Skeletal muscle tissue (tissue), 4 donors: Measurements from ENCODE around the gene AHRR. TPM values are rescaled to one million over a fixed set of nuclear protein-coding genes. Genes with fewer than 3 reads are reported as not detected.
"Not testable (repeated sequence)": the region's sequence is repeated elsewhere in the genome, so short reads cannot be mapped to it uniquely, and the experiment has no call there.

Experiments
- H3K27ac ChIP-seq: one replicate; pipeline ENCODE4 v1.7.0; 2013; ENCODE audit warnings: mild to moderate bottlenecking, low read depth, low read length, inconsistent platforms
- H3K27me3 ChIP-seq, 3 donors: one replicate each; pipeline ENCODE4 v1.7.0; 2013; ENCODE audit warnings: low read length in 3 of 3; ENCODE audit not compliant: control insufficient read depth in 3 of 3, insufficient read depth in 3 of 3
- H3K36me3 ChIP-seq, 3 donors: one replicate each; pipeline ENCODE4 v1.7.0; 2013; ENCODE audit warnings: low read length in 3 of 3; ENCODE audit not compliant: control insufficient read depth in 3 of 3, insufficient read depth in 3 of 3
- H3K4me1 ChIP-seq, 3 donors: one replicate each; pipeline ENCODE4 v1.7.0; 2013; ENCODE audit warnings: low read length in 3 of 3, mild to moderate bottlenecking in 3 of 3; ENCODE audit not compliant: control insufficient read depth in 3 of 3, insufficient read depth in 3 of 3
- H3K4me3 ChIP-seq, 3 donors: one replicate each; pipeline ENCODE4 v1.7.0; 2013; ENCODE audit warnings: low read length in 3 of 3
- H3K9ac ChIP-seq, 3 donors: one replicate each; pipeline ENCODE4 v1.7.0; 2013; ENCODE audit warnings: low read length in 3 of 3, mild to moderate bottlenecking in 3 of 3, moderate library complexity in 2 of 3, low read depth in 1 of 3
- H3K9me3 ChIP-seq, 3 donors: one replicate each; pipeline ENCODE4 v1.7.0; 2013; ENCODE audit warnings: low read length in 3 of 3; ENCODE audit not compliant: control insufficient read depth in 3 of 3
- total RNA-seq: library from RNA; depleted of rRNA; stranded (reverse); fragments of >200 nt; gene quantifications from one replicate; pipeline ENCODE4 v1.2.3, GENCODE V29; 2014
- donor health status: Osteomylitis.

AHRR gene
- total RNA-seq, 1 donor from 2014 or later: 1.0 TPM

GRCh38 chr5:294788-295187 is 26.7 kb upstream of the AHRR start:
- H3K9ac ChIP-seq, H3K27me3 ChIP-seq: not testable (repeated sequence)

GRCh38 chr5:296207-296606 is 25.3 kb upstream of the AHRR start:
- not testable (repeated sequence) for H3K4me1 ChIP-seq, H3K4me3 ChIP-seq, H3K9ac ChIP-seq, H3K27ac ChIP-seq, H3K36me3 ChIP-seq, H3K9me3 ChIP-seq, H3K27me3 ChIP-seq

More at GRCh38 chr5:294788-295187, 26.7 kb upstream of the AHRR start:
- H3K27ac ChIP-seq, H3K36me3 ChIP-seq, H3K4me1 ChIP-seq, H3K9me3 ChIP-seq, H3K4me3 ChIP-seq: not testable (repeated sequence)

- not testable (repeated sequence) for H3K36me3 ChIP-seq, H3K4me3 ChIP-seq, H3K27ac ChIP-seq, H3K9ac ChIP-seq, H3K27me3 ChIP-seq, H3K4me1 ChIP-seq, H3K9me3 ChIP-seq
These were observed 24.6 kb upstream of the AHRR start for GRCh38 chr5:296954-297353.

GRCh38 chr5:297448-297847 is 24.1 kb upstream of the AHRR start:
- not testable (repeated sequence) for H3K36me3 ChIP-seq, H3K27ac ChIP-seq, H3K27me3 ChIP-seq, H3K9ac ChIP-seq, H3K4me3 ChIP-seq, H3K4me1 ChIP-seq, H3K9me3 ChIP-seq

- not testable (repeated sequence) for H3K4me1 ChIP-seq, H3K27me3 ChIP-seq, H3K9ac ChIP-seq, H3K4me3 ChIP-seq, H3K9me3 ChIP-seq, H3K36me3 ChIP-seq, H3K27ac ChIP-seq
These were observed 23.4 kb upstream of the AHRR start for GRCh38 chr5:297991-298736.

- Histone ChIP-seq H3K4me1 (no peaks in the 10 kb centered on the region), H3K36me3 (no peaks in the 10 kb centered on the region), H3K27me3 (no peaks in the 10 kb centered on the region), H3K4me3 (no peak overlapping the region), H3K9ac (no peak overlapping the region), H3K27ac (no peak overlapping the region), H3K9me3 (no peaks in the 10 kb centered on the region)
These were observed 22.8 kb upstream of the AHRR start for GRCh38 chr5:298737-299125.

GRCh38 chr5:299921-300320 is 21.6 kb upstream of the AHRR start:
- not testable (repeated sequence) for H3K4me3 ChIP-seq, H3K27ac ChIP-seq, H3K9ac ChIP-seq, H3K4me1 ChIP-seq, H3K27me3 ChIP-seq, H3K9me3 ChIP-seq, H3K36me3 ChIP-seq

GRCh38 chr5:300691-301435 is 20.7 kb upstream of the AHRR start:
- H3K9me3 ChIP-seq, H3K9ac ChIP-seq, H3K4me3 ChIP-seq, H3K36me3 ChIP-seq, H3K27ac ChIP-seq, H3K27me3 ChIP-seq, H3K4me1 ChIP-seq: not testable (repeated sequence)

GRCh38 chr5:302416-302815 is 19.1 kb upstream of the AHRR start:
- H3K9ac ChIP-seq, H3K4me3 ChIP-seq, H3K27ac ChIP-seq, H3K27me3 ChIP-seq, H3K4me1 ChIP-seq, H3K9me3 ChIP-seq: not testable (repeated sequence)
- peaks cover 10 to 17% (median 15%) of the 10 kb centered on the region in 3 donors for H3K36me3 ChIP-seq

- Histone ChIP-seq H3K27ac (no peak overlapping the region), H3K4me1 (peaks cover 3 to 4% (median 4%) of the 10 kb centered on the region in 3 donors), H3K36me3 (peaks cover 15 to 20% (median 18%) of the 10 kb centered on the region in 3 donors), H3K9ac (no peak overlapping the region), H3K4me3 (no peak overlapping the region), H3K27me3 (no peaks in the 10 kb centered on the region), H3K9me3 (no peaks in the 10 kb centered on the region)
These were observed 18.5 kb upstream of the AHRR start for GRCh38 chr5:302966-303365.
